Gastroesophageal sphincter (tissue), 4 donors: ENCODE results near the gene RAB41. TPM values are rescaled to one million over a fixed set of nuclear protein-coding genes. Genes with fewer than 3 reads are reported as not detected.

Source experiments
- ATAC-seq: fragments of 150-250 bp; one replicate; pipeline ENCODE4 v1.9.1; 2016; ENCODE audit warnings: mild to moderate bottlenecking, moderate library complexity
- H3K27ac ChIP-seq, 4 donors: fragments of 200-600 bp; sonication (generic) in 3 of 4; 1 replicate in 3 of 4; 2 replicates in 1 of 4; pipeline ENCODE4 v1.5.1; 2016 to 2019
- H3K27me3 ChIP-seq: fragments of 200-600 bp; sonication (generic); one replicate; pipeline ENCODE4 v1.5.1; 2019
- H3K36me3 ChIP-seq, 2 donors: fragments of 200-600 bp; sonication (generic); one replicate each; pipeline ENCODE4 v1.5.1; 2019; ENCODE audit warnings: control low read depth in 1 of 2
- H3K4me1 ChIP-seq, 3 donors: fragments of 200-600 bp; sonication (generic); 1 replicate in 2 of 3; 2 replicates in 1 of 3; pipeline ENCODE4 v1.5.1; 2016 to 2019; ENCODE audit warnings: control low read depth in 2 of 3
- H3K4me3 ChIP-seq, 2 donors: fragments of 200-600 bp; sonication (generic); one replicate each; pipeline ENCODE4 v1.5.1; 2019; ENCODE audit warnings: mild to moderate bottlenecking in 1 of 2, moderate library complexity in 1 of 2
- H3K9me3 ChIP-seq, 3 donors: fragments of 200-600 bp; sonication (generic); one replicate each; pipeline ENCODE4 v1.5.1; 2017 to 2019; ENCODE audit warnings: control low read depth in 2 of 3
- EP300 ChIP-seq: sonication (generic); formaldehyde crosslinking; IDR thresholded peaks from one replicate; pipeline ENCODE4 v1.6.1; 2017; ENCODE audit warnings: antibody characterized with exemption, mild to moderate bottlenecking
- POLR2A ChIP-seq, 2 donors: fragments of 450-650 bp; IDR thresholded peaks; one replicate each; pipeline ENCODE4 v1.6.1; 2017; ENCODE audit warnings: antibody characterized with exemption in 2 of 2, mild to moderate bottlenecking in 2 of 2, moderate library complexity in 1 of 2
- POLR2AphosphoS5 ChIP-seq: sonication (generic); formaldehyde crosslinking; IDR thresholded peaks from one replicate; pipeline ENCODE4 v1.6.1; 2017; ENCODE audit warnings: antibody characterized with exemption
- WGBS, 2 donors: methylation state at CpG; one replicate each; pipeline ENCODE4 v1.1.5; 2018; ENCODE audit warnings: low coverage in 1 of 2; 5-methylcytosine and 5-hydroxymethylcytosine counted together
- total RNA-seq, 4 donors: library from RNA; depleted of rRNA; stranded (reverse); fragments of >200 nt; gene quantifications; one replicate each; pipeline ENCODE4 v1.1.0, GENCODE V29; 2016
- TF ChIP-seq, protein P1 (sequence below), 4 experiments: fragments of 200-600 bp in 2 of 4; fragments of 450-650 bp in 2 of 4; sonication (generic) in 1 of 4; IDR thresholded peaks; one replicate each; pipeline ENCODE4 v1.5.1; 2017 to 2019; ENCODE audit warnings: antibody characterized with exemption in 4 of 4, mild to moderate bottlenecking in 2 of 4, moderate library complexity in 2 of 4

RAB41 gene
- total RNA-seq, 4 donors from 2014 or later: not detected

DNA sequence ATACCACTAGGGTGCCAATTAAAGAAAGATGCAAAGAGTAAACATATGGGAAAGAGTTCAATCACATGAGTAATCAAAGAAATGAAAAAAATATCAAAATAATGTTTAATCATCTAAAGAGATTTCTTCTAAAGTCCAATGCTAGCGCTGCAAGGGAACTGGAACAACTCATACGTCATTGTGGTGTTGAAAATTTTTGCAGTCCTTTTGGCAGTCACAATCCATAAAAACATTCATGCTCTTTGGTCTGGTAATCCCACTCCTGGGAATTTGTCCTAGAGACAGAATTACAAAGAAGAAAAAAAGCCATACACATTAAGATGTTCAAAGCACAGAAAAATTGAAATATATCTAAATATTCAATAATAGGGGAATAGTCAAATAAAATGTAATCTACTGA, 26.5 kb upstream of the RAB41 start:
- Histone ChIP-seq H3K36me3 (no peaks in the 10 kb centered on the region), H3K27ac (no peak overlapping the region), H3K9me3 (no peaks in the 10 kb centered on the region), H3K4me1 (no peaks in the 10 kb centered on the region), H3K4me3 (no peak overlapping the region), H3K27me3 (no peaks in the 10 kb centered on the region)
- ATAC-seq: no peak
- no peak for TF ChIP-seq EP300
- TF ChIP-seq, protein P1, sequence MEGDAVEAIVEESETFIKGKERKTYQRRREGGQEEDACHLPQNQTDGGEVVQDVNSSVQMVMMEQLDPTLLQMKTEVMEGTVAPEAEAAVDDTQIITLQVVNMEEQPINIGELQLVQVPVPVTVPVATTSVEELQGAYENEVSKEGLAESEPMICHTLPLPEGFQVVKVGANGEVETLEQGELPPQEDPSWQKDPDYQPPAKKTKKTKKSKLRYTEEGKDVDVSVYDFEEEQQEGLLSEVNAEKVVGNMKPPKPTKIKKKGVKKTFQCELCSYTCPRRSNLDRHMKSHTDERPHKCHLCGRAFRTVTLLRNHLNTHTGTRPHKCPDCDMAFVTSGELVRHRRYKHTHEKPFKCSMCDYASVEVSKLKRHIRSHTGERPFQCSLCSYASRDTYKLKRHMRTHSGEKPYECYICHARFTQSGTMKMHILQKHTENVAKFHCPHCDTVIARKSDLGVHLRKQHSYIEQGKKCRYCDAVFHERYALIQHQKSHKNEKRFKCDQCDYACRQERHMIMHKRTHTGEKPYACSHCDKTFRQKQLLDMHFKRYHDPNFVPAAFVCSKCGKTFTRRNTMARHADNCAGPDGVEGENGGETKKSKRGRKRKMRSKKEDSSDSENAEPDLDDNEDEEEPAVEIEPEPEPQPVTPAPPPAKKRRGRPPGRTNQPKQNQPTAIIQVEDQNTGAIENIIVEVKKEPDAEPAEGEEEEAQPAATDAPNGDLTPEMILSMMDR (IDR thresholded peaks at IDR 0.05): no peak
- TF ChIP-seq POLR2A (IDR thresholded peaks at IDR 0.05): no peak
- no peak for TF ChIP-seq POLR2AphosphoS5
- 51 to 63% methylated on average over 2 of the region's 2 CpGs for WGBS, 2 donors

DNA sequence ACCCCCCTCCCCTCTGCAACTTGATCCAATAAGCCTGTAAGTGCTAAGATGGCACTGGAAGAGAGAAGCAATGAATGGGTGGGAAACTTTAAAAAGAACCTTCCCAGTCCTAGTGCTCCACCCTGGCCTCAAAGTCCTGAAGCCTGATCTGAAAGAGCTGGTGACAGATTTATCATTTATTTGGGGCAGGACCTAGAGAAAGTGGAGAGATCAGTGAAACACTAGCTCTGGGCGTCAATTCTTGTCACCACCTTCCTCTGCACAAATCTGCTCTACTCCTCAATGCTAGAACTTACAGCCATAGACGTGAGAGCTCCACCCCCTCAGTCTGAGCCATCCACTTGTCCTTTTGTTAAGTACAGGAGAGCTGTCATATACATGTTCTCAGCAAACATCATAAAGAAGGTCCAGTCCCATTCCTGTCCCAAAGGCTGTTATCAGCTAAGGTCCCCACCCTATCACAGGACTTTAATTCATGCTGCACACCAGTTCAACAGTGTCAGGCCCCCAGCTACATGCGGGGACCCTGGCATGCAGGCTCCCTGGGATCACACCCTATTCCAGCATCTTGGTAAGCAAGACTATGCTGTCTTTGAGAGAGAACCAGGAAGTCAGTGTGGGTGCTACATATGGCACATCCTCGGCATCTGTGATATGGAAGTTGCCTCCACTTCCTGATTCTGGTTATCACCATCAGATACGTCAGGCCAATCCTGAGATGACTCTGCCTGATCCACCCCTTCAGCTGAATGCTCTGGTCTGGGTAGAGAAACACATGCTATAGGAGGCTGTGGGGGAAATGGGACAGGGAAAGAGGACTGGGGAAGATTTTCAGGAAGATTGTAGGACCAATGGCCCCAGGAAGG, 24.3 kb upstream of the RAB41 start:
- no peak for ATAC-seq
- H3K4me1 ChIP-seq: no peaks in the 10 kb centered on the region
- no peak overlapping the region for H3K4me3 ChIP-seq
- 83 to 90% methylated on average over 1 to 2 of the region's 5 CpGs for WGBS, 2 donors
- H3K27me3 ChIP-seq: no peaks in the 10 kb centered on the region
- TF ChIP-seq EP300 (no peak), POLR2A (IDR thresholded peaks at IDR 0.05) (no peak), POLR2AphosphoS5 (no peak)
- TF ChIP-seq, protein P1 (IDR thresholded peaks at IDR 0.05): no peak
- no peak overlapping the region for H3K27ac ChIP-seq
- H3K9me3 ChIP-seq: no peaks in the 10 kb centered on the region
- no peaks in the 10 kb centered on the region for H3K36me3 ChIP-seq

GRCh38 chrX:70260104-70260503, 21.9 kb upstream of the RAB41 start, which contains the start of gene P2RY4:
TSS of gene P2RY4 (minus strand) at chrX:70260204. CDS start at chrX:70259624, 580 bp downstream.
- TF ChIP-seq, protein P1 (IDR thresholded peaks at IDR 0.05): no peak
- no peak for TF ChIP-seq POLR2A (IDR thresholded peaks at IDR 0.05)
- no peak for TF ChIP-seq POLR2AphosphoS5
- no peak for TF ChIP-seq EP300
- H3K36me3 ChIP-seq: no peaks in the 10 kb centered on the region
- WGBS, 2 donors: 17 to 100% methylated on average over 1 of the region's 4 CpGs
- ATAC-seq: no peak
- no peaks in the 10 kb centered on the region for H3K4me1 ChIP-seq
- H3K9me3 ChIP-seq: no peaks in the 10 kb centered on the region
- no peak within 1 kb of the TSS for H3K4me3 ChIP-seq
- no peak within 1 kb of the TSS for H3K27ac ChIP-seq
- no peaks in the 10 kb centered on the region for H3K27me3 ChIP-seq

- Histone ChIP-seq H3K27me3 (no peaks in the 10 kb centered on the region), H3K27ac (no peak overlapping the region), H3K4me3 (no peak overlapping the region), H3K9me3 (no peaks in the 10 kb centered on the region), H3K36me3 (no peaks in the 10 kb centered on the region), H3K4me1 (no peaks in the 10 kb centered on the region)
- no peak for TF ChIP-seq POLR2AphosphoS5
- TF ChIP-seq, protein P1 (IDR thresholded peaks at IDR 0.05): peak in 3 of 4 experiments; percentile 9 to 41 (median 12)
- ATAC-seq: no peak
- WGBS, 2 donors: 12 to 13% methylated on average over 2 to 6 of the region's 7 CpGs
Observed at GRCh38 chrX:70262952-70263567, 18.9 kb upstream of the RAB41 start.
